Pons (tissue), 1 donor: ENCODE measurements around the gene B4GALT7.
"Not testable (repeated sequence)": the region's sequence is repeated elsewhere in the genome, so short reads cannot be mapped to it uniquely, and the experiment has no call there.

ENCODE experiments used
- DNase-seq: peaks from one replicate; pipeline ENCODE4 v3.0.0-alpha.2; 2016; ENCODE audit warnings: low spot score

B4GALT7 gene

GRCh38 chr5:177609076-177610059 is 9.4 kb downstream of the B4GALT7 start:
- DNase-seq = no peak

GRCh38 chr5:177610131-177610769 is 10.3 kb downstream of the B4GALT7 start:
- DNase-seq = no peak

- DNase-seq = no peak
These were observed 11.0 kb downstream of the B4GALT7 start for GRCh38 chr5:177610770-177611445.

GRCh38 chr5:177611446-177612214 is 11.7 kb downstream of the B4GALT7 start:
- no peak for DNase-seq

GRCh38 chr5:177612215-177612673 is 12.3 kb downstream of the B4GALT7 start:
- no peak for DNase-seq

- DNase-seq = no peak
These were observed 20.6 kb downstream of the B4GALT7 start for GRCh38 chr5:177620560-177620959.

- DNase-seq = not testable (repeated sequence)
These were observed 24.2 kb downstream of the B4GALT7 start for GRCh38 chr5:177624172-177624571.

GRCh38 chr5:177630186-177630585 is 30.3 kb downstream of the B4GALT7 start:
- DNase-seq = not testable (repeated sequence)

- not testable (repeated sequence) for DNase-seq
These were observed 35.0 kb downstream of the B4GALT7 start for GRCh38 chr5:177634912-177635311.

- DNase-seq = not testable (repeated sequence)
These were observed 45.5 kb downstream of the B4GALT7 start for GRCh38 chr5:177645462-177645861.

- DNase-seq = not testable (repeated sequence)
These were observed 51.3 kb downstream of the B4GALT7 start for GRCh38 chr5:177651235-177651634.

- DNase-seq = not testable (repeated sequence)
These were observed 57.9 kb downstream of the B4GALT7 start for GRCh38 chr5:177657846-177658245.

- DNase-seq = not testable (repeated sequence)
These were observed 58.6 kb downstream of the B4GALT7 start for GRCh38 chr5:177658542-177658941.
